Mononuclear cell (primary cell): ENCODE data around the gene GPR179. TPM values are rescaled to one million over a fixed set of nuclear protein-coding genes. Genes with fewer than 3 reads are reported as not detected.

ENCODE experiments used
- H3K27me3 ChIP-seq: 2 replicates; pipeline ENCODE4 v1.6.0; 2011; ENCODE audit warnings: low read length, control low read depth; ENCODE audit not compliant: insufficient read depth
- H3K4me1 ChIP-seq: 2 replicates; pipeline ENCODE4 v1.5.1; 2011; ENCODE audit warnings: mild to moderate bottlenecking, low read length, control low read depth; ENCODE audit not compliant: insufficient read depth
- H3K4me3 ChIP-seq: 2 replicates; pipeline ENCODE4 v1.5.1; 2011; ENCODE audit warnings: mild to moderate bottlenecking, low read length, moderate library complexity
- H3K9me3 ChIP-seq: 2 replicates; pipeline ENCODE4 v1.5.1; 2011; ENCODE audit warnings: low read depth, mild to moderate bottlenecking, control low read depth, low read length
- total RNA-seq: library from RNA; depleted of rRNA; stranded (reverse); fragments of >200 nt; gene quantifications from one replicate; pipeline ENCODE4 v1.2.3, GENCODE V29; 2012

GPR179 gene
- total RNA-seq, 1 donor: 0.10 TPM

GRCh38 chr17:38330941-38331411 lies 12.8 kb downstream of the GPR179 start:
- Histone ChIP-seq H3K4me1 (peaks cover 12% of the 10 kb centered on the region), H3K9me3 (no peaks in the 10 kb centered on the region), H3K27me3 (no peaks in the 10 kb centered on the region), H3K4me3 (no peak overlapping the region)

- no peaks in the 10 kb centered on the region for H3K27me3 ChIP-seq
- peaks cover 12% of the 10 kb centered on the region for H3K4me1 ChIP-seq
- no peaks in the 10 kb centered on the region for H3K9me3 ChIP-seq
- H3K4me3 ChIP-seq: no peak overlapping the region
Observed at GRCh38 chr17:38329808-38330730, 13.7 kb downstream of the GPR179 start.

GRCh38 chr17:38329284-38329683 lies 14.5 kb downstream of the GPR179 start:
- H3K4me1 ChIP-seq: peaks cover 13% of the 10 kb centered on the region
- H3K27me3 ChIP-seq: no peaks in the 10 kb centered on the region
- H3K9me3 ChIP-seq: no peaks in the 10 kb centered on the region
- H3K4me3 ChIP-seq: no peak overlapping the region

DNA sequence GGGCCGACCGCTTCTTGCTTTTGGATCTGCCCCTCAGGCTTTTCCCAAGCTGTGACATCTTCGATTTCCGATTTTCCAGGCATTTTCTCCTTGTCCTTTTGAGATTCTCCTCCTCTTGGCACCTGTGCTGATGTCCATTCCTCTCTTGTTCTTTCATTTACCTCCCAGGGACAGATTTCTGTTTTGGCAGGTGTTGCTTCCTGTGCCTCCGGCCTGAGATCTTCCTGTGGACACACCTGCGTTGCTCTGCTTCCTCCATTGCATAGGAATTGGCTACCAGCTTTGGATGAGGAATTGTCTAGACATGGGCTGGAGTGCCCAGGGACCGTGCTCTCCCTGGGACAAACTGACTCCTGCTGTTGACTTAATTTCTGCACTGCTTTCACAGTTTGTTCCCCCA lies 15.1 kb downstream of the GPR179 start:
- Histone ChIP-seq H3K27me3 (no peaks in the 10 kb centered on the region), H3K9me3 (no peaks in the 10 kb centered on the region), H3K4me1 (peaks cover 19% of the 10 kb centered on the region), H3K4me3 (no peak overlapping the region)

- Histone ChIP-seq H3K4me3 (no peak overlapping the region), H3K27me3 (no peaks in the 10 kb centered on the region), H3K4me1 (peaks cover 19% of the 10 kb centered on the region), H3K9me3 (no peaks in the 10 kb centered on the region)
Observed at GRCh38 chr17:38327936-38328335, 15.8 kb downstream of the GPR179 start.

- Histone ChIP-seq H3K4me1 (peaks cover 19% of the 10 kb centered on the region), H3K27me3 (no peaks in the 10 kb centered on the region), H3K9me3 (no peaks in the 10 kb centered on the region), H3K4me3 (no peak overlapping the region)
Observed at GRCh38 chr17:38326996-38327792, 16.6 kb downstream of the GPR179 start.

DNA sequence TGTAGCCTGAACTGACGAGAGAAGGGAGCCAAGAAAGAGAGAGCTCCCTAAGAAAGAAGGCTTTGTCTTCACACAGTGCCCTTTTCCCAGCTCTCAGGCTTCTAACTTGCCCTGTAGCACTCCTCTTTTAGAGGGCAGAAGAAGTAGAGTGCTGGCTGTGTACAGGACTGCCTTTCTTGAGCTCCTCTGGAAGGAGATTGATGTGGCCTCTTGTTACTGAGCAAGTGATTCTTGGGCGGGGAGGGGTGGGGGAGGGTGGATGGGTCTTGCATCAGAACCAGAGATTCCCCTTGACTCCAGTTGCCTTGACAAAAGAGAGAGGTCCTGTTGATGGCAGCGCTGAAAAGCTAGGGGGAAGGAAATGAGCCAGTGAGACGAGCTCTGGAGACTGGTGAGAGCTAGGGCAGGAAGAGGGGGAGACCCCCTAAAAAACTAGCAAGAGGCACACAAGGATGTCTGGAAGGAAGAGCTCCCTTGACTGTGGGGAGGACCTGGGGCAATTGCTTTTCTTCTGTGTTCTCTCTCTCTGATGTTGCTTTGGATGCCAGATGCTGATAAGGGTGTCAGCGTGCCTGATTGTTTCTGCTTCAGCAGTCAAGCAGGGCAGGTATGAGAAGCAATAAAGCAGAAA lies 18.4 kb downstream of the GPR179 start:
- Histone ChIP-seq H3K4me3 (no peak overlapping the region), H3K27me3 (no peaks in the 10 kb centered on the region), H3K9me3 (no peaks in the 10 kb centered on the region), H3K4me1 (peaks cover 19% of the 10 kb centered on the region)

DNA sequence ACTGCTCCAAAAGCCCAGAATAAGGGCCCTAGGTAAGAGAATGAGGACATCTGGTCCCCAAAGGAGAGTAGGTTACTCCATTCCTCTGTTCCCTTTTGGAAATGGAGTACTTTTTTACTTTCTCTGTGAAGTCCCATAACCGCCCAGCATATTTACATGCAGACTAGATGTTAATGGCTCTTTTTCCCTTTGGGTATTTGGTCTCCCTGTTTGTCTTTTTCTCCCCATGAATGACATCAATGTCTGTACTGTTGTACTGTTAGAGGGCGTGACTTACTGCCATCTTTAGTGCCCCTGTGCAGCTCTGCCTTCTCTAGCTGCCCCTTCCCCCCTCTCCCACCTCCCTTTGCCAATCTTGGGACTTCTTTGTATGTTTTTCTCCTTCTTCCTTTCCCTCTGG lies 19.0 kb downstream of the GPR179 start:
- H3K4me1 ChIP-seq: peaks cover 19% of the 10 kb centered on the region
- H3K4me3 ChIP-seq: no peak overlapping the region
- H3K27me3 ChIP-seq: no peaks in the 10 kb centered on the region
- no peaks in the 10 kb centered on the region for H3K9me3 ChIP-seq

- Histone ChIP-seq H3K9me3 (no peaks in the 10 kb centered on the region), H3K4me1 (peaks cover 19% of the 10 kb centered on the region), H3K27me3 (no peaks in the 10 kb centered on the region), H3K4me3 (no peak overlapping the region)
Observed at GRCh38 chr17:38324141-38324697, 19.5 kb downstream of the GPR179 start.

- H3K4me1 ChIP-seq: peaks cover 19% of the 10 kb centered on the region
- H3K27me3 ChIP-seq: no peaks in the 10 kb centered on the region
- H3K9me3 ChIP-seq: no peaks in the 10 kb centered on the region
- no peak overlapping the region for H3K4me3 ChIP-seq
Observed at GRCh38 chr17:38322897-38323296, 20.9 kb downstream of the GPR179 start.

DNA sequence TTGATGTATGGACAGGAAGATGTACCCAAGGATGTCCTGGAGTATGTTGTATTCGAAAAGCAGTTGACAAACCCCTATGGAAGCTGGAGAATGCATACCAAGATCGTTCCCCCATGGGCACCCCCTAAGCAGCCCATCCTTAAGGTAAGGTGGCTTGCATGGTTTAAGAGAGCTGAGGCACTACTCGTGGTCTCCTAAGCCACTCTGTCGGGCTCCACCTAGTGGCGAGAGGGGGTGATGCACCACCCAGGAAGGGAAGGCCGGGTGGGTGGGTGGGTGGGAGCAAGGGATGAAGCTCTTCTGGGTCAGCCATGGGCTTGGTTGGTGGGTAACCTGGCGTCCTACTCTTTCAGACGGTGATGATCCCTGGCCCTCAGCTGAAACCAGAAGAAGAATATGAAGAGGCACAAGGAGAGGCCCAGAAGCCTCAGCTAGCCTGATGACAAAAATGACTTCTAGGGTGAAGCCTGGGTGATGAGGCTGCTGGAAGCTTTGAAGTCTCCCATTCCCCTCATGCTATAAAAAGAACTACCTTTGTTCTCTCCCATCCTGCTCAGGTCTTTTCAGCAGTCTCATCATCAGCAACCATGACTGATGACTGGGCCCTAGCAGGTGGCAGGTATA lies 21.5 kb downstream of the GPR179 start:
- H3K4me1 ChIP-seq: peaks cover 17% of the 10 kb centered on the region
- no peaks in the 10 kb centered on the region for H3K27me3 ChIP-seq
- H3K9me3 ChIP-seq: no peaks in the 10 kb centered on the region
- no peak overlapping the region for H3K4me3 ChIP-seq

DNA sequence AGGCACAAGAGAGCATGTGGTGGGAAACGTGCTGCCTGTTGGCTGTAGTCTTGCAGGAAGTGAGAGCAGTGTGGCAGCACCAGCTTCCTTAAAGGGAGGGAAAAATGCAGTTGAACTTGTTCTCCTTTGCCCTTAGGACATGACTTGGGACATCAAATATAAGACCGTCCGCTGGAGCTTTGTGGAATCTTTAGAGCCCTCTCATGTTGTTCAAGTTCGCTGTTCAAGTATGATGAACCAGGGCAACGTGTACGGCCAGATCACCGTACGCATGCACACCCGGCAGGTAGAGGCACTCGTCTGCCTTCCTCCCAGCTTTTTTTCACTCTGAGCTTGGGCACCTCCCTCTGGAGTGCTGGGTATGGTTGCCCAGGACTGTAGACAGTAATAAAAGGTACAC lies 23.3 kb downstream of the GPR179 start:
- Histone ChIP-seq H3K9me3 (no peaks in the 10 kb centered on the region), H3K27me3 (no peaks in the 10 kb centered on the region), H3K4me1 (peaks cover 6% of the 10 kb centered on the region), H3K4me3 (no peak overlapping the region)

DNA sequence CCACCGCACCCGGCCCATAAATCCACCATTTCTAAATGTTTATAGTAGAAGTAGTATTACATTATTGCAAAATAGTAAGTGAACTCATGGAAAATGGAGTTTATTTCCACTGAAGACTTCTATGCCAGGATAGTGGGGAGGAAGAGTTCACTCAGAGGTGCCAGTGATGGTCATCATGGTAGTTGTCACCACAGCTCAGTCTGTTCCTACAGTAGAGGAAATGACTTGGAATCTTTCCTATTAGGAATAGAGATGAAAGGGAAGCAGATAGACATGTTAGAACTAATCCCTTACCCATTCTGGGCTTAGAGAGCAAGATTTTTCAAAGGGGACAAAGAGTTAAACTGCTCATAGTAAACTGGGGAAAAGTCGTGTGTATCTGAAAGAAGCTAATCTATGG lies 26.7 kb downstream of the GPR179 start:
- Histone ChIP-seq H3K27me3 (no peaks in the 10 kb centered on the region), H3K4me1 (no peaks in the 10 kb centered on the region), H3K9me3 (no peaks in the 10 kb centered on the region), H3K4me3 (no peak overlapping the region)

GRCh38 chr17:38315497-38315896 lies 28.3 kb downstream of the GPR179 start:
- Histone ChIP-seq H3K4me3 (no peak overlapping the region), H3K27me3 (no peaks in the 10 kb centered on the region), H3K4me1 (no peaks in the 10 kb centered on the region), H3K9me3 (no peaks in the 10 kb centered on the region)
